Skin of body (tissue), 2 donors: Measurements from ENCODE around the gene CSTB. TPM values are rescaled to one million over a fixed set of nuclear protein-coding genes. Genes with fewer than 3 reads are reported as not detected.

ENCODE experiments used
- DNase-seq: peaks from one replicate; lab custom pipeline; 2025; lab: John Stamatoyannopoulos, UW
- total RNA-seq: library from RNA; depleted of rRNA; stranded (reverse); fragments of >200 nt; gene quantifications from one replicate; pipeline ENCODE4 v1.2.3, GENCODE V29; 2014

CSTB gene
- total RNA-seq, 1 donor from 2014 or later = 21.0 TPM

DNA sequence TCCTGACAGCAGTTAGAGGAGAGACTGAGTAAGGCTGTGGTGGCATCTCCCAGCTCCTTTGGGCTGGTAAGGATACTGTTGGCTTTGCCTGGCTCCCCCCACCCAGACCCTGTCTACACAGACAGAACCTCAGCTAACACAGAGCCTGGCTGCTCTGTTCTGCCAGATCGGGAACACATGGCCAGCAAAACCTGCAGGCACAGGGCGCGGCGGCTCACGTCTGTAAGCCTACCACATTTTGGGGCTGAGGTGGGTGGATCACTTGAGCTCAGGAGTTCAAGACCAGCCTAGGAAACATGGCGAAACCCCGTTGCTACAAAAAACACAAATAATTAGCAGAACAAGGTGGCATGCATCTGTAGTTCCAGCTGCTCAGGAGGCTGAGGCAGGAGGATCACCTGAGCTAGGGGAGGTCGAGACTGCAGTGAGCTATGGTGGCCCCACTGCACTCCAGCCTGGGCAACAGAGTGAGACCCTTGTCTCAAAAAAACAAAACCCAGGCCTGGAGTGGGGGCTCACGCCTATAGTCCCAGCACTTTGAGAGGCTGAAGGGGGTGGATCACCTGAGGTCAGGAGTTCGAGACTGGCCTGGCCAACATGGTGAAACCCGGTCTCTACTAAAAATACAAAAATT lies 6.7 kb downstream of the CSTB start:
- DNase-seq = no peak

DNA sequence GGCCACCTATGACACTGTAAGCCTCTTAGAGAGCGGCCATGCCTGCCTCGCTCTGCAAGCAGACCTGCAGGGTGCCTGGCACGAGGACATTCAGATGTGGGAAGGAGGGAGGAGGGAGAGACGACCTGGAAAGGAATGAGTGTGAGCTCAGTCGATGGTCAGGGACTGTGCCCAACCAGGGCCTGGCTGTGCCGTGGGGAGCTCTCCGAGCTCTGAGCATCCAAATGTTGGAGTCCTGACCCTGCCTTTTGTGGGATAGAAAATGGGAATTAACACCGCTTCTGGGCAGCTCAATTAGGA lies 7.3 kb downstream of the CSTB start:
- no peak for DNase-seq

DNA sequence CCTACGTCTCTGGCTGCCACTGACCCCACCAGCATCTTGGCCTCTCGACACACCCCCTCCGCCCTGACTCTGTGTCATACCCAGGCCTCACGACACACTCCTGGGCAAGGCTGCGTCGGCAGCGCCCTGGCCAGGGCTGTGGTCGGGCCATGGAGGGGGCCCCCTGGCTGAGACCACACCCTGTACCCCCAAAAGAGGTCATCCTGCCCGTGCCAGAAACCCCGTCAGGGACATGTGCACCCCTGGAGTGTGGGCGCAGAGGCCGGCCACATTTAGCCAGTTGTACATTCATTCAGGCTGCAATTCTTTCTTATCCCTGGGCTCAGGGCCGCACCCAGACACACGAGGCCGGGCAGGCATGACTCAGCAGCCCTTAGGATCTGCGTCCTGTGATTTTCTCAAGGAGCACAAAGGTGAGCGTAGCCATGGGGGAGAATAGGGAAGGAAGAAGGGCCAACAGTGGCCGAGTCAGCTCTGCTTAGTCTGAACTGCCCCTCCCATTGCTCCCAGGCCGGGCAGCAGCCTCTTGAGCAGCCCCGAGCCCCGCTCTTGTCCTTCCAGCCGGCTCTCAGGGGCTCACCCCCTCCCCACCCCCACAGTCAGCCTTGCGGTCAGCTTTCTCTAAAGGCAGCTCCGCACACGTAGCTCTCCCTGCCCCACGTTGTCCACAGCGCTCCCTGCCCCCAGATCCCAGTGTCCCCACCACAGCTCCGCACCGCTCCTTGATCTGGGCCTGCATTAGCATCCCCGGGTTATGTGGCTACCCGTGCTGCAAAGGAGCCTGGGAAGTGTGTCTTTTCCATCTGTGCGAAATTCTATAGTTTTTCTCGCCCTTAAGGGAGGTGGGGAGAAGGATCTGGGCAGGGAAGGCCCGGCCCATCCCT lies 7.9 kb downstream of the CSTB start:
- DNase-seq = no peak

DNA sequence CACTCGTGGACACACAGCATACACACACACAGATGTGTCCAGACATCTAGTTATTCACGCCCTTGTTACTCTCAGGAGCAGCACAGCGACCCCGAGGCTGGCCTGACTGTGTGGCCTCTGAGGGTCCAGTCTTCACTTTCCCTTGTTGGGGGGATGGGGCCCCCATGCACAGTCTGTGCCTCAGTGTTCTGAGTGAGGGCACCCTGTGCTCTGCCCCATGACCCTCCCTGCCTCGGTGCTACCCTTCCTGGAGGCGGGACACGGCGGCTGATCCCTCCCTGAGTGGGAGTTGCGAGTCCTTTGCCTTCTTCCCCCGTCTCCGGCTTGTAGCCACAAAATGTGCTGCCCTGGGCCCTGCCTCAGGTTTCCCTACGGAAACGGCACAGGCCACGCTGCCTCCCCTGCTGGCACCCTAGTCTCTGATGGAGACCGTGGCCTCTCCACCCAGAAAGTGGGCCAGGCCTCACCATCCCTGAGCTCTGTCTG lies 8.6 kb downstream of the CSTB start:
- DNase-seq = no peak

DNA sequence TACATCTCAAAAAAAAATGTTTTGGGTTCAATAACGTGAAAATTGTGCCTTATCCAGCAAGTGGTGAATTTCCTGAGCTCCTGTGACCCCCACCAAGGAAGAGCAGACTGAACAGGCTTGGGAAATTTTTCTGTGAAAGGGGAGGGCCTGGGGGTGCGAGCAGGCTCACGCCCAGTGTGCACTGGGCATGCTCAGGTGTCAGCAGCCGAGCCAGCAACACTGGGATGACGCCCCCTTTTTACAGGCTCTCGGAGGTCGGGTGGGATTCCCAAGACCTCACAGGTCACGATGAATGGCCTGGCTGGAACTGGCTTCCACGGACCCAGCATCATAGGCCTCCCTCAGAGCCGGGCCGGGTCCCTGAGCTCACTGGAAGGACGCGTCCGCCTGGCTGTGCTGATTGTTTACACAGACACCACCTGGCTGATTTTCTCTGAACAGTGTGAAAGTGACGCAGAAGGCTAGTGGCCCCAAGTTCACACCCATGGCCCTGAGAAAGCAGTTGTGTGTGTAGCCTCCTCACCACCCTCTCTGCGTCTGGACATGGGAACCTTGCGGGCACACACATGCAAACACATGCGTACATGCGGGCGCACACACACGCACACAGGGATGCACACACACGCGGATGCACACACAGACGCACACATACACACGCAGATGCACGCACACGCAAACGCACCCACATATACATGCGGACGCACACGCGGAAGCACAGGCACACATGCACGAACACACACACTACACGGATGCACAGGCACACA lies 9.2 kb downstream of the CSTB start:
- DNase-seq = no peak

DNA sequence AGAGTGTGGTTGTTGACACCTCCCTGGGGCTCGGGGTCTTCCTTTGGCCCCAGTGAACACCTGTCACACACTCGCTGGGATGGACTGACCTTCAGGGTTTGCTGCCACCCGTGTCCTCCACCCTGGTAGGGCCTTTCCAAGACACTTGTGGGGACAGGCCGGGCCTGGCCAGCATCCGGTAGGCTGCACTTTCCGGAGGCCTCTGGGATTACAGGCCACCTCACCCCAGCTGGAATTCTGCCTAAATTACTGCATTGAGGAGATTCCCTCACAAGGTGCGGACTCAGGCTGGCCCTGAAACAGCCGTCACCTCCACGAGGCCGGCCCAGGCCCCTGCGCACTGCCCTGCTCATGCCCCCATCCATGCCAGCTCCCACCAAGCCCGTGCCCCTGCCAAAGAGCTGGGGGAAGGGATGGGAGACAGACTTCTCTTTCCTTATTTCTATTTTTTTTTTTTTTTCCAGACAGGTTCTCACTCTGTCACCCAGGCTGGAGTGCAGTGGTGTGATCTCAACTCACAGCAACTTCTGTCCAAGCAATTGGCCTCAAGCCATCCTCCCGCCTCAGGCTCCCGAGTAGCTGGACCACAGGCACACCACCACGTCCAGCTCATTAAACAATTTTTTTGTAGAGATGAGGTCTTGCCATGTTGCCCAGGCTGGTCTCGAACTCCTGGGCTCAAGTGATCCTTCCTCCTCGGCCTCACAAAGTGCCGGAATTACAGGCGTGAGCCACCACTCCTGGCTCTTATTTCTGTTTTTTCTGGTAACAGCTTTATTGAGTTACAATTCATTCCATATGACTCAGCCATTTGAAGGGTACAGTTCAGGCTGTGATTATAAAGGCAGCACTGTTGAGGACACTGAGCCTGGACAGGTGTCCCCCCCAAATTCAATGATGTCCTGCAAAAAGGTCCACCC lies 11.3 kb downstream of the CSTB start:
- no peak for DNase-seq

DNA sequence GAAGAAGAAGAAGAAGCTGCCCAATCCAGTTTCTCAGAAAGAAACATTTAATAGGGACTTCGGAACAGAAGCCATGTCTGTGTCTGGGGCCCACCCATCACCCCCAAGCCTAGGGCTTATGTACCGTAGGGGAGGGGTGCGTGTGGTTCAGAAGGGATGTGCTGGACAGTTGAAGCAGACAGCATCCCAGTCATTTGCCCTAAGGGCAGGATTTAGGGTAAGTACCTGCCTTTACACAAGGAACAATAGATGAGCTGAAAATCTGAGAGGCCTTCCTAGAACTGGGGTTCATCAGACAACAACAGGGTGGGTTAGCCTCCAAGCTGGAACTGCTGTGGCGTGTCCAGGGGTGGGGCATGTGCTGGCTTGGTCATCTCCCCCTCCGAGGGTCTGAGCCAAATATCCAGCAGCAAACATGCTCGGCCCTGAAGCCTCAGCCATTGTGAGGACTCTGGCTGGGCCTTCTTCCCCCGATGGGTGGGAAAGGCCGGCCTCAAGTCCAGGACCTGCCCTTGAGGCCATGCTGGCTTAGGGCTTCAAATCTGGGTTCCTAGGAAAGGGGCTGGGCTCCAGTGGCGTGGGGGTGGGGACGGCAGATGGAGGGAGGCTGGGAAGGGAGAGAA lies 12.1 kb downstream of the CSTB start:
- no peak for DNase-seq

DNA sequence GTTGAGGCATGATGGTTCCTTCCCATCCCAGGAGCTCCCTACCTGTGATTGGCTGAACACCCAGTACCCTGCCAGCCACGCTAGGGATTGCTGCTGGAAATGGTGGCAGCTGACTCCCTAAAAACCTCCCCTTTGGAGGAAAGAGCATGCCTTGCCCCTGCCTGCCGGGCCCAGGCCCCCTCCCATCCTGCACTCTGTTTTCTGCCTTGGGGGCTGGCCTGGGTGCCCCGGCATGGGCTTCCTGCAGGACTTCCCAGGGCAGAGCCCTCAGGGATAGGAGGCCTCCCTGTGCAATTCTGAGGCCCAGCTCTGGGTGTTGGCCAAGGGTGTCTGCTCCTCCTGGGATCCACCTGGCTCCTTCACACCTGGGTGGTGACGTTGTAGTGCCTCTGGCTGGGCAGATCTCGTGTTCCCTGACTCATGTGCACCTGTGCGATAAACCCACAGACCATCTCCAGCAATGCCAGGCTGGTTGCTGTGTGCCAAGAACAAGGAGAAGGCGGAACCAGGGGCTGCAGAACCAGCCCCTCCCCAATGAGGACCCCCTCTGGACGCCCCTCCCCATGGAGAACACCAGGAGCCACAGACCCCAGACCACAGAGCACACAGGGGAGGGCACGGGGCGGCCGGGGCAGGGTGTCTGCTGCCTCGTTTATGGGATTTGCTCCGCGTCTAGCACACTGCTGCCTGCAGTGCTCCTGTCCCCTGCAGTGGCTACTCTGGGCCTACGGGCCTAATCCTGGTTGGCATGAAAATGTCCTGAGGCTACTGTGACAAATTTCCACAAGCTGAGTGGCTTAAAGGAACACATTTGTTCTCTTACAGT lies 13.6 kb downstream of the CSTB start:
- DNase-seq = no peak

DNA sequence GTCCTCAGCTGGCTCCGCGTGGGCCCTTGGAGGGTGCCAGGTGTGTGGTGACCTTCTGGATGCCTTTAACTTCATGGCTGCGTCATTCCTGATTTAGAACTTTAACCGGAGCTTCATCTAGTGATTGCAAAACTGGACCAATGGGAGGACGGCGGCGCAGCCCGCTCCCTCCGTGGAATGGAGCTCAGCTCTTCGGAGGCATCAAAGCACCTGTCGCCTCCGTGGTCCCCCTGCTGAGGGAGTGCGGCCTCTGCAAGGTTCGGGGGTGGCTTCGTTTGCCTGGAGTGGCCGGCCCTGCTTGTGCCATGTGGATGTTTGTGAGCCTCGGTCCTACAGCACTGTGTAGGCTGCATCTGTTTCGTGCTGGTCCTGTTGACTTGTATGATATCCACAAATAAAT lies 14.2 kb downstream of the CSTB start:
- DNase-seq = no peak

DNA sequence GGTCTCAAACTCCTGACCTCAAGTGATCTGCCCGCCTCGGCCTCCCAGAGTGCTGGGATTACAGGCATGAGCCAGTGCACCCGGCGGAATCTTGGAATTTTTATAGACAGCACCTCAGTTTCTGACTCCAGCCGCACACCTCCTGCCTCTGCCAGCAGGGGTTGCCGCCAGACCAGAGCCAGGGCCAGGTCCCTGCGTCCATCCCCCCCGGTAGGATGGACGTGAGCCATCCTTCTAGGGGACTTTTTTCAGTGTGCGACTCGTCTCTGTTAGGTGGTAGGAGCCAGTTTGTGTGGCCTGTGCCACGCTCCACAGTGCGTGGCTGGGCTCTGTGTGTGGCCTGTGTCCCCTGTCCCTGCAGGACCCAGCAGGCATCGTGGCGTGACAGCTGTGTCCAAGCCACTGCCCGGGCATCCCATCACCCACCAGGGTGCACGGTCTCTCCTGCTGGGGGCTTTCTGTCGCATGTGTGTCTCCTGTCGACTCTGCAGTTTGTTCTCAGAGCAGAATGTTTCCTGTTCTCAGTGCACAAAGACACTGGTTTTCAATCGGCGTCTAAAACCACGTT lies 15.6 kb downstream of the CSTB start:
- no peak for DNase-seq

DNA sequence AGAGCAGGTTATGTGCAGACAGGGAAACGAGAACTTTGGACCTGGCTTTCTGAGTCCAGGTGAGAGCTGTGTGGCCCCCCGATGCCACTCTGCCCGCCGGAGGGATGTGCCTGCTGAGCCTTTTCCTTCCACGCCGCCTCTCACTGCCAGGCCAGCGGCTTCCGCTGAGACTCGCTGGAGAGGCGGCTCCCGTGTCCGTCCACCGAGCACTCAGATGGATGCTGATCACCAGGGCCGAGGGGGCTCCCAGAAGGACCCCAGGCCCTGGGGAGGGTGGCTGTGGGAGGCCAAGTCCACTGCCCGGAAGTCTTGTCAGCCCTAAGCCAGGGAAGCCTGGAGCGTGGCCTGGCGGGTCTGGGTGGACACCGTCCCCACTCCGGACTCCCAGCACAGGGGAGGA lies 16.5 kb downstream of the CSTB start:
- no peak for DNase-seq

DNA sequence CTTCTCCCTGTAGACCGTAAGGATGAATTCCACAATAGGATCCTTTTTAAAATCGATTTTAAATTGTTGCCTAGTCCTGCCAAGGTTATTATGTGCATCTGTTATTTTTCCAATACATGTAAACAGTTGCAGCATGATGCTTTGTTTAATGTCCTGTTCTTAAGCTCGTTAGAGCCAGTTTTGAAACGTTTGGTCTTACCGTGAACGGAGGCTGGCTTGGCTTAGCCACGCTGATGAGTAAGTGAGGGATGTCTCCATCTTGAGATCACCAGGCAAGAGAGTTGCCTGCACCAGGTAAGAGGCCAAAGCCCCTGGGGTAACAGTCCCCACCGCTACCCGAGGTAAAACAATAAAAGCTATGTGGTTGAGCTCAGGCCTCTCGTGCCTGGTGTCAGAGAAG lies 17.3 kb downstream of the CSTB start:
- DNase-seq = no peak

DNA sequence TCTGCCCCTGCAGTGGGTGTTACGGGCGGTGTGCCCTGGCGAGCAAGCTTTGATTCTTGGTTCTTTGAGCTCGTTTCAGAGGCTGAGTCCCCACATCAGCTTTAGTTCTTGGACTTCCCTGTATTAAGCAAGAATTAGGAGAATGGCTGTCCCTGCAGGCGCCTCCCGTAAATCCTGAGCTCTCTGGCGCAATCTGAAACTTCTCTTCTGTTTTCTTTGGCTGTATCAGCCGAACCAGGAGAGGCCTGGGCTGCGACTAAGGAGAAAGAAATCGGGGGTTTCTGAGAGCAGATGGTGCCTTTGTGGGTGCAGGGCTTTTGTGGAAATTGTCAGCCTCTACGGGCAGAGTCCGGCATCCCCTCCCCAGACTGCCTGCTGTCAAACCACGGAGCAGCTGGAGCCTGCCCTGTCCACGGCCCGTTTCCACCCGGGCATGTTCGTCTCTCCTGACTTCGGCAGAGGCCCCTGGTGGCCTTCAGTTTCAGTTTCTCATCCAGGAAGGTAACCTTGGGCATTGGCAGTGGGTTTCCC lies 17.9 kb downstream of the CSTB start:
- DNase-seq = peak; percentile 8

DNA sequence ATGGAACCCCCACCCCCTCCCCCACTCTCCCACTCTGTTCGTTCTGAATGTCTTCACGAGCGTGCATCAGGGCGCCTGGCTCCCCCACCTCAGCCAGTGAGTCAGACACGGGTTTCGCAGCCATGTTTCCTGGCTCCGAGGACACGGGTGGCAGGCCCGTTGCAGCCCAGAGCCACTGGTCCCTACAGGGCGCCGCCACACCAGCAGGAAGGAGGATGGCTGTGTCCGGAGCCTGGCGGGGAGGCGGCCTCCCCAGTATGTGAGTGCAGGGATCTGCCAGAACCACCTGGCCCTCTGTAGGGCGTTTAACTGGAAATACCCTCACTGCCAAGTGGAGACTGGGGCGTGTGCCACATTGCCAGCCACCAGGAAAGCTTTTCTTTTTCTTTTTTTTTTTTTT lies 18.5 kb downstream of the CSTB start:
- no peak for DNase-seq

DNA sequence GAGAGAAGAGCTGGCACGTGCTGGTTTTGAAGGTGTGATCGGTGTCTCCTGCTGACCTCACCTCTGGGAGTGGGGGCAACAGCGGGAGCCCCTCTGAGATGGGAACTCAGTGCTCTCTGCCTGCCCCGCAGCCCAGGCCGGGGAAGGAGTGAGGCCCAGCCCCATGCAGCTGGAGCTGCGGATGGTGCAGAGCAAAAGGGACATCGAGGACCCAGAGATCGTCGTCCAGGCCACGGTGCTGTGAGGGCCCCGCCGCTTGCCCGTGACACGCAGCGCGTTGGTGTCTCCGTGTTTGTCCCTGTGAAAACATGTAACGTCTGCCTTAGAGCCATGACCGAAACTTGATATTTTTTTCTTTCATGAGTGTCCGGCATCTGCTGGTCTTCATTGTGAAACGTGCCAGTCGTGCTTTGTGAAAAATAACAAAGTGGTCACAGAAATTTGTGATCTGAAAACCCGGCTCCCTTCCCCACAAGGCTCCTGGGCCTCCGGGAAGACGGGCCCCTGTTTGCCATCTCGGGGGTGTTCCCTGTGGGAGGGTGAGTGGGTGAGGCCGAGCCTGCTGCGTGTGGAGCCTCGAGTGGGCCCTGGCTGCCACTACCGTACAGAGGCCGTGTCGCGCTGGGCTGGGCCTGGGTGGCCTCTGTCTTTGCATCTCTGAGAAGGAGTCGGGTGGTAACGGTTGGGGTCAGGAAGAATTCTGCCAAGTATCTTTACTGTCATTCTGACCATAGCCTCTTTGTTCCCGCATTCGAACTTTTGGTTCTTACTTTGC lies 20.1 kb downstream of the CSTB start:
- DNase-seq = no peak

DNA sequence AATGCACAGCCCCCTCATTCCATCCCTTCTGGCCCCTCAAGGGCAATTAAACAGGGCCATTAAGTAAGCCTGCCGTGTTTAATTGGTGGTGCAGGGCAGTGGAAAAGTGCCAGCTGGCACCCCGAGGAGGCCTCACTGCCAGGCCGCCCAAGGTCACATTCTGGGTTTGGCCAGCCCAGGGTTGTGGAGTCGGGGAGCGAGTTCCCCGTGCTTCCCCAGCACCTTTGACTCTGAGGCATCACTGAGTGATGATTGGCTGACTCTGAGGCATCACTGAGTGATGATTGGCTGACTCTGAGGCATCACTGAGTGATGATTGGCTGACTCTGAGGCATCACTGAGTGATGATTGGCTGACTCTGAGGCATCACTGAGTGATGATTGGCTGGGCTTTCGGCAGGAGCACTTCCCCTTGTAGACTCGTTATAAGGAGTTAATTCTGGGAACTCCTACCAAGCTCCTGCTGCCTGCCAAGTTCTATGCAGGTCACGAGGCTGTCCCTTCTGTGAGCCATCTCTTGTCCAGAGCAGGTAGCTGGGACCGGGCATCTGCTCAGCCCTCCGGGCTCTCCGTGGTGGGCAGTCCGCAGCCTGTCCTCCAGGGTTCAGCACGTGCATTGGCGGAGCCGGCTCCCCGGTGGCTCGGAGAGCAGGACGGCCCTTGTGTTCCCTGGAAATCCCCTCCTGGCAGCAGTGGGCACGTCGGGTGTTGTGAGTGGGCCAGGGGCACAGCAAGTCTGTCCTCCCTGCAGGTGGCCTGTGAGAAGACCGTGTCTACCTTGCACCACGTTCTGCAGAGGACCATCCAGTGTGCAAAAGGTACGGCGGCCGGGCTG lies 20.9 kb downstream of the CSTB start:
- no peak for DNase-seq

DNA sequence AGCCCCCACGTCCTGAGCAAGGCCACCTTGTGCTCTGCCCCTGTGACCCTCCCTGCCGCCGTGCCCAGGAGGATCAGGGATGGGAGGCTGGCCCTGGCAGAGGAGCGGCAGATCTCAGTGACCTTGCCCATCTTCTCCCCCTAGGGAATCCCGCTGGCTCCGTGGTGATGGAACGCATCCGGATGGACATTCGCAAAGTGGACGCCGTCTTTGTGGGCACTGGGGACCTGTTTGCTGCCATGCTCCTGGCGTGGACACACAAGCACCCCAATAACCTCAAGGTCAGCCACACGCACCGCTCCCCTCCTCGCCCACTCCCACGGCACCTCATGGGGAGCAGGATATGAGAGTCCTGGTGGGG lies 22.7 kb downstream of the CSTB start:
- DNase-seq = no peak
